Cardiac muscle cell (in vitro differentiated cells and primary cell): ENCODE measurements around the gene TMPRSS3. TPM values are rescaled to one million over a fixed set of nuclear protein-coding genes. Genes with fewer than 3 reads are reported as not detected.

Source experiments
- DNase-seq, 2 donors: peaks; one replicate each; pipeline versions ENCODE4 v3.0.0 to v3.0.0-alpha.2; 2010 to 2017; ENCODE audit warnings: low read depth in 1 of 2, low spot score in 1 of 2
- H3K27ac ChIP-seq: fragments of 200-600 bp; sonication (generic); 2 replicates; pipeline ENCODE4 v1.5.1; 2016
- H3K27me3 ChIP-seq: fragments of 200-600 bp; sonication (generic); 2 replicates; pipeline ENCODE4 v1.6.0; 2016; ENCODE audit warnings: control low read depth
- H3K36me3 ChIP-seq: fragments of 200-600 bp; sonication (generic); 2 replicates; pipeline ENCODE4 v1.5.1; 2016; ENCODE audit warnings: control low read depth
- H3K4me1 ChIP-seq: fragments of 200-600 bp; sonication (generic); 2 replicates; pipeline ENCODE4 v1.8.1; 2017; ENCODE audit warnings: low read depth, mild to moderate bottlenecking, mixed run types
- H3K4me3 ChIP-seq: fragments of 200-600 bp; sonication (generic); 2 replicates; pipeline ENCODE4 v1.5.1; 2016; ENCODE audit warnings: mild to moderate bottlenecking
- H3K9me3 ChIP-seq: fragments of 200-600 bp; sonication (generic); 2 replicates; pipeline ENCODE4 v1.5.1; 2017; ENCODE audit warnings: low read depth, mild to moderate bottlenecking, control low read depth
- polyA plus RNA-seq: library from polyadenylated mRNA; unstranded; fragments of >200 nt; fragmentation: Nextera tagmentation; extraction: Ambion mirVana; gene quantifications from 2 replicates; pipeline ENCODE4 v1.2.1, GENCODE V29; 2016
- total RNA-seq: library from RNA; depleted of rRNA; stranded (reverse); fragments of >200 nt; gene quantifications from 2 replicates; pipeline ENCODE4 v1.2.3, GENCODE V29; 2016
- TF ChIP-seq, protein P1 (sequence below): IDR thresholded peaks from 2 replicates; pipeline ENCODE4 v1.5.1; 2012; ENCODE audit warnings: low read depth, mild to moderate bottlenecking, low read length

The TMPRSS3 gene
- total and polyA plus RNA-seq, 2 experiments from 2014 or later = not detected

DNA sequence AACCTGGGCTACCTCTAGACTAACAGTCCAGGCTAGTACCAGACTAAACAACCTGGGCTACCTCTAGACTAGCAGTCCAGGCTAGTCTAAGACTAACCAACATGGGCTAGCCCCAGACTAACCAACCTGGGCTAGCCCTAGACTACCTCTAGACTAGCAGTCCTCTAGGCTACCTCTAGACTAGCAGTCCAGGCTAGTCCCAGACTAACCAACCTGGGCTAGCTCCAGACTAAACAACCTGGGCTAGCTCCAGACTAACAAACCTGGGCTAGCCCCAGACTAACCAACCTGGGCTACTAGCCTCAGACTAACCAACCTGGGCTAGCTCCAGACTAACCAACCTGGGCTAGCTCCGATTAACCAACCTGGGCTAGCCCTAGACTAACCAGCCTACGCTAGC is 47.1 kb downstream of the TMPRSS3 start:
- H3K9me3 ChIP-seq = no peaks in the 10 kb centered on the region
- DNase-seq = no peak
- TF ChIP-seq, protein P1, sequence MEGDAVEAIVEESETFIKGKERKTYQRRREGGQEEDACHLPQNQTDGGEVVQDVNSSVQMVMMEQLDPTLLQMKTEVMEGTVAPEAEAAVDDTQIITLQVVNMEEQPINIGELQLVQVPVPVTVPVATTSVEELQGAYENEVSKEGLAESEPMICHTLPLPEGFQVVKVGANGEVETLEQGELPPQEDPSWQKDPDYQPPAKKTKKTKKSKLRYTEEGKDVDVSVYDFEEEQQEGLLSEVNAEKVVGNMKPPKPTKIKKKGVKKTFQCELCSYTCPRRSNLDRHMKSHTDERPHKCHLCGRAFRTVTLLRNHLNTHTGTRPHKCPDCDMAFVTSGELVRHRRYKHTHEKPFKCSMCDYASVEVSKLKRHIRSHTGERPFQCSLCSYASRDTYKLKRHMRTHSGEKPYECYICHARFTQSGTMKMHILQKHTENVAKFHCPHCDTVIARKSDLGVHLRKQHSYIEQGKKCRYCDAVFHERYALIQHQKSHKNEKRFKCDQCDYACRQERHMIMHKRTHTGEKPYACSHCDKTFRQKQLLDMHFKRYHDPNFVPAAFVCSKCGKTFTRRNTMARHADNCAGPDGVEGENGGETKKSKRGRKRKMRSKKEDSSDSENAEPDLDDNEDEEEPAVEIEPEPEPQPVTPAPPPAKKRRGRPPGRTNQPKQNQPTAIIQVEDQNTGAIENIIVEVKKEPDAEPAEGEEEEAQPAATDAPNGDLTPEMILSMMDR = no peak

GRCh38 chr21:42347601-42348327 is 48.1 kb downstream of the TMPRSS3 start:
- TF ChIP-seq, protein P1 = no peak
- H3K27ac ChIP-seq = no peak overlapping the region
- H3K4me1 ChIP-seq = no peaks in the 10 kb centered on the region
- no peak for DNase-seq
- no peaks in the 10 kb centered on the region for H3K9me3 ChIP-seq
- no peaks in the 10 kb centered on the region for H3K36me3 ChIP-seq
- H3K4me3 ChIP-seq = no peak overlapping the region
- no peaks in the 10 kb centered on the region for H3K27me3 ChIP-seq

More for the DNA sequence above, 47.1 kb downstream of the TMPRSS3 start:
- no peaks in the 10 kb centered on the region for H3K36me3 ChIP-seq
- no peak overlapping the region for H3K4me3 ChIP-seq
- H3K27me3 ChIP-seq = no peaks in the 10 kb centered on the region
- H3K27ac ChIP-seq = no peak overlapping the region
- no peaks in the 10 kb centered on the region for H3K4me1 ChIP-seq

DNA sequence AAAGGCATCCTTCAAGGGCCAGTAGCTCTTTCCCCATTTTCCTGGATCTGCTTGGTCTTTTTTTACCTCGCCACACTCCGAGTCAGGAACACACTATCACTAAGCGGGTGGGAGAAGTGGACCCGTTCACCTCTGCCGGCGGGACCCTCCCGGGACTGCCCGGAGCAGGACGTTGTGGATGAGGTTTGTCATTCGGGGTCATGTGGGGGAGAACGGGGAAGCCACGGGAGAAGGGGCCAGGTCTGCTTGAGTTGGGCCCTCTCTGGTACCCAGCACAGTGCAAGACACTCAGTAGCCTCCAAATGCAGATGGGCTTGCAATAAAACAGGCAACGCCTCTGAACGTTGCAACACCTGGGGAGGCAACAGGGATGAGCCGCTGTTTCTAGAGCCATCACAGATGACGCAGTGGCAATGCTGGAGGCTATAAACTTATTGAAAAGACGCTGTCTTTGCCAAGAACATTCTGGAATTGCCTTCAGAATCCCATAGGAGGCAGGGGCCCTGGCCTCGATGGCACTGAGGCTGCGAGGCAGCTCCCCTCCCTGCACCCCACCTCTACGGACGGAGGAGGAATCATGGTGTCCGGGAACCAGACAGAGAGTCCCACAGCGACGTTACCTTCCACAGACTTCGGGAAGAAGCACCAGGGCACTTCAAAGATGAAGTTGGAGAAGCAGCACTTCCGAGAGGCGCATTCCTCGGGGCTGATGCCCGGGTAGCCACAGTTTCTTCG is 48.8 kb downstream of the TMPRSS3 start:
- no peak overlapping the region for H3K4me3 ChIP-seq
- DNase-seq = no peak

DNA sequence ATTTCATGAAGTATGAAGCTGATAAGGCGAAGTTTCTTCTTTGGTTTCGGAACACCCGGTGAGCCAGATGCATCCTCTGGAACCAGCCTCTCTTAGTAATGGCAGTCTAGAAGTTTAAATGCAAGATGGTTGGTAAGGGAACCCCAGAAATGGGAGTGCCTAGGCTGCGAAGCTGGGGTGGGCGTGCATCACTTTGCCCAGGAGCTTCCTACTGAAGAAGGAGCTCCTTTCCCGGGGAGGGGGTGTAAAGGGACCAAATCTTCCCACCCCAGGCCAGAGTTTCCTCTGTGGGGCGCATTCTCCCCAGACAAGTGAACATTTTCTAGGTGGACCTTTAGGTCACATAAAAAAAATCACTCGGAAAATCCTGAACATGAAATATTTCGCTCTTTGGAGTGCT is 49.4 kb downstream of the TMPRSS3 start:
- DNase-seq = no peak
- TF ChIP-seq, protein P1 = no peak
- H3K36me3 ChIP-seq = no peaks in the 10 kb centered on the region
- no peaks in the 10 kb centered on the region for H3K9me3 ChIP-seq
- no peak overlapping the region for H3K27ac ChIP-seq
- no peaks in the 10 kb centered on the region for H3K4me1 ChIP-seq
- H3K27me3 ChIP-seq = no peaks in the 10 kb centered on the region
- no peak overlapping the region for H3K4me3 ChIP-seq

More for the DNA sequence above, 48.8 kb downstream of the TMPRSS3 start:
- H3K9me3 ChIP-seq = no peaks in the 10 kb centered on the region
- H3K27me3 ChIP-seq = no peaks in the 10 kb centered on the region
- H3K36me3 ChIP-seq = no peaks in the 10 kb centered on the region
- TF ChIP-seq, protein P1 = no peak
- no peaks in the 10 kb centered on the region for H3K4me1 ChIP-seq
- no peak overlapping the region for H3K27ac ChIP-seq

DNA sequence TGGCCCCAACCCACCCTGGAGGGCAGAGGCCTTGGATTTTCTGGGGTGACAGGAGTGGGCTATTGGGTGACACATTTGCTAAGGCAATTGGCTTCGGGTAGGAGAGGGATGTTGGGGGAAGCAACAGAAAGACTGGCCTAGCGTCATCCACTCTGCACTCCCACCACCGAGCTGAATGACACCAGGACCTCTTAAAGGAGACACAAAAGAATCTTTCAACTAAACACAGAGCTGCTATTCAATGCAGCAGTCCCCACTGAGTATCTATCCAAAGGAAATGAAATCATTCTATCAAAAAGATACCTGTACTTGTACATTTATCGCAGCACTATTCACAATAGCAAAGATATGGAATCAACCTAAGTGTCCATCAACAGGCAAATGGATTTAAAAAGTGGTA is 51.2 kb downstream of the TMPRSS3 start:
- no peaks in the 10 kb centered on the region for H3K27me3 ChIP-seq
- no peaks in the 10 kb centered on the region for H3K36me3 ChIP-seq
- no peak for DNase-seq
- H3K9me3 ChIP-seq = no peaks in the 10 kb centered on the region
- no peak overlapping the region for H3K27ac ChIP-seq
- no peak overlapping the region for H3K4me3 ChIP-seq
- H3K4me1 ChIP-seq = no peaks in the 10 kb centered on the region
- TF ChIP-seq, protein P1 = no peak
